ENCODE measurements around the gene GTF2H2C.
"Not testable (repeated sequence)": the region's sequence is repeated elsewhere in the genome, so short reads cannot be mapped to it uniquely, and the experiment has no call there.

DNA sequence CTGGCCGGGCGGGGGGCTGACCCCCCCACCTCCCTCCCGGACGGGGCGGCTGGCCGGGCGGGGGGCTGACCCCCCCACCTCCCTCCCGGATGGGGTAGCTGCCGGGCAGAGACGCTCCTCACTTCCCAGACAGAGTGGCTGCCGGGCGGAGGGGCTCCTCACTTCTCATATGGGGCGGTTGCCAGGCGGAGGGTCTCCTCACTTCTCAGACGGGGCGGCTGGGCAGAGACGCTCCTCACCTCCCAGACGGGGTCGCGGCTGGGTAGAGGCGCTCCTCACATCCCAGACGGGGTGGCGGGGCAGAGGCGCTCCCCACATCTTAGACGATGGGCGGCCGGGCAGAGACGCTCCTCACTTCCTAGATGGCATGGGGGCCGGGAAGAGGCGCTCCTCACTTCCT, 44.4 kb upstream of the GTF2H2C start:
- TF ChIP-seq, protein P1, sequence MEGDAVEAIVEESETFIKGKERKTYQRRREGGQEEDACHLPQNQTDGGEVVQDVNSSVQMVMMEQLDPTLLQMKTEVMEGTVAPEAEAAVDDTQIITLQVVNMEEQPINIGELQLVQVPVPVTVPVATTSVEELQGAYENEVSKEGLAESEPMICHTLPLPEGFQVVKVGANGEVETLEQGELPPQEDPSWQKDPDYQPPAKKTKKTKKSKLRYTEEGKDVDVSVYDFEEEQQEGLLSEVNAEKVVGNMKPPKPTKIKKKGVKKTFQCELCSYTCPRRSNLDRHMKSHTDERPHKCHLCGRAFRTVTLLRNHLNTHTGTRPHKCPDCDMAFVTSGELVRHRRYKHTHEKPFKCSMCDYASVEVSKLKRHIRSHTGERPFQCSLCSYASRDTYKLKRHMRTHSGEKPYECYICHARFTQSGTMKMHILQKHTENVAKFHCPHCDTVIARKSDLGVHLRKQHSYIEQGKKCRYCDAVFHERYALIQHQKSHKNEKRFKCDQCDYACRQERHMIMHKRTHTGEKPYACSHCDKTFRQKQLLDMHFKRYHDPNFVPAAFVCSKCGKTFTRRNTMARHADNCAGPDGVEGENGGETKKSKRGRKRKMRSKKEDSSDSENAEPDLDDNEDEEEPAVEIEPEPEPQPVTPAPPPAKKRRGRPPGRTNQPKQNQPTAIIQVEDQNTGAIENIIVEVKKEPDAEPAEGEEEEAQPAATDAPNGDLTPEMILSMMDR (IDR thresholded peaks at IDR 0.05), result not testable (repeated sequence)
- TF ChIP-seq POLR2A, EP300 (IDR thresholded peaks at IDR 0.05): not testable (repeated sequence)
